Mesothelial cell of epicardium (in vitro differentiated cells): Measurements from ENCODE around the gene FABP1. TPM values are rescaled to one million over a fixed set of nuclear protein-coding genes. Genes with fewer than 3 reads are reported as not detected.

Source experiments
- DNase-seq, 2 experiments: peaks; one replicate each; pipeline ENCODE4 v3.0.0; 2021; ENCODE audit warnings: low spot score in 2 of 2; ENCODE audit not compliant: unreplicated experiment in 2 of 2
- H3K27ac Mint-ChIP-seq: 2 replicates; pipeline ENCODE4 v1.8.0; 2021; ENCODE audit warnings: mixed read lengths
- H3K27me3 Mint-ChIP-seq: 2 replicates; pipeline ENCODE4 v1.8.0; 2021; ENCODE audit warnings: low read depth, mixed read lengths
- H3K36me3 Mint-ChIP-seq: 2 replicates; pipeline ENCODE4 v1.8.0; 2021; ENCODE audit warnings: mixed read lengths
- H3K4me1 Mint-ChIP-seq: 2 replicates; pipeline ENCODE4 v1.8.0; 2021; ENCODE audit warnings: mixed read lengths
- H3K4me3 Mint-ChIP-seq: 2 replicates; pipeline ENCODE4 v1.8.0; 2021; ENCODE audit warnings: mild to moderate bottlenecking, moderate library complexity, mixed read lengths
- H3K9me3 Mint-ChIP-seq: 2 replicates; pipeline ENCODE4 v1.8.0; 2021; ENCODE audit warnings: mixed read lengths
- total RNA-seq: library from RNA; stranded (reverse); gene quantifications from 3 replicates; pipeline ENCODE4 v1.2.1, GENCODE V29; 2021
- TF ChIP-seq, protein P1 (sequence below): fragments of 200-600 bp; sonication (generic); IDR thresholded peaks from one replicate; pipeline ENCODE4 v1.5.0; 2021; ENCODE audit warnings: antibody characterized with exemption; ENCODE audit not compliant: unreplicated experiment

FABP1 gene
- total RNA-seq, 1 donor from 2014 or later: 1.0 TPM

DNA sequence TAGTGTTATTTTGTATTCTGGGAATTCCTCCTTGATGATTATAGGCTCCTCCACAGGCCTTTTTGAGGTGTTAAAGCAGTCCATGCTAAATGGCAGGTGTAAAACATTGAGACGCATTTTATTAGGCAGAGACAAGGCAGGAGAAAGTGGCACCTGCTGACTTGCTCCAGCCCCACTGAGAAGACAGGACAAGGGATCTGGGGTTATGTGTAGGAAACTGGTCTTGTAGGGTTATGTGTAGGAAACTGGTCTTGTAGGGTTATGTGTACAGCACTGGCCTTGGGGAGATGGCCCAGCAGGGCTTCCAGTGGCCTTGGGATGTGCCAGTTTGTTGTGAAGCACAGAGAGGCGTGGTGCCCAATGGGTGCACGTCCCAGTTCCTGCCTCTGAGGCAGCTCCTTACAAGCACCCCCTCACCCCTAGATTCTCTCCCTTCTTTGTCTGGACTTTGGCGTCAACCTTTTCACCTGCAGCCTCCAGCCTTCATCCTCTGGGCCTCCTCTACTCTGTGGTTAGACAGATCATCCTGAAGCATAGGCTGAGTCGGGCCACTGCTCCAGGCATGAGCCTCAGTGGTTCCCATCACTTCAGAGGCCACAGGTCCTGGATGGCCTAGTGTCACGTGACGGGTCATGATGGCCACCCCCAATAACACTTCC is 921 bp upstream of the FABP1 start:
- Mint-ChIP-seq H3K27me3 (peaks cover 58% of the 10 kb centered on the region), H3K27ac (no peak overlapping the region), H3K4me1 (no peaks in the 10 kb centered on the region), H3K4me3 (no peak overlapping the region), H3K9me3 (no peaks in the 10 kb centered on the region), H3K36me3 (no peaks in the 10 kb centered on the region)
- DNase-seq: no peak
- TF ChIP-seq, protein P1, sequence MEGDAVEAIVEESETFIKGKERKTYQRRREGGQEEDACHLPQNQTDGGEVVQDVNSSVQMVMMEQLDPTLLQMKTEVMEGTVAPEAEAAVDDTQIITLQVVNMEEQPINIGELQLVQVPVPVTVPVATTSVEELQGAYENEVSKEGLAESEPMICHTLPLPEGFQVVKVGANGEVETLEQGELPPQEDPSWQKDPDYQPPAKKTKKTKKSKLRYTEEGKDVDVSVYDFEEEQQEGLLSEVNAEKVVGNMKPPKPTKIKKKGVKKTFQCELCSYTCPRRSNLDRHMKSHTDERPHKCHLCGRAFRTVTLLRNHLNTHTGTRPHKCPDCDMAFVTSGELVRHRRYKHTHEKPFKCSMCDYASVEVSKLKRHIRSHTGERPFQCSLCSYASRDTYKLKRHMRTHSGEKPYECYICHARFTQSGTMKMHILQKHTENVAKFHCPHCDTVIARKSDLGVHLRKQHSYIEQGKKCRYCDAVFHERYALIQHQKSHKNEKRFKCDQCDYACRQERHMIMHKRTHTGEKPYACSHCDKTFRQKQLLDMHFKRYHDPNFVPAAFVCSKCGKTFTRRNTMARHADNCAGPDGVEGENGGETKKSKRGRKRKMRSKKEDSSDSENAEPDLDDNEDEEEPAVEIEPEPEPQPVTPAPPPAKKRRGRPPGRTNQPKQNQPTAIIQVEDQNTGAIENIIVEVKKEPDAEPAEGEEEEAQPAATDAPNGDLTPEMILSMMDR: no peak

DNA sequence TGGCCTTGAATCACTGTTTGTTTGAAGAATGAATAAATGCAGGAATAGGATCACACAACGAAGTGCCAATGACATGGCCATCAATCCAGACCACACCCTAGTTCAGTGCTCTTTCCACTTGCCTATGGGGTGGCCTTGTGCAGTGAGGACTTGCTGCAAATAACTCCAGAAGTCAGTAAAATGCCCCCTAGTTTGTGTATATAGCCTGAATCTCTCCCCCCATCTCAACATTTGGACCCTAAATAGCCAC is 299 bp downstream of the FABP1 start:
- Mint-ChIP-seq H3K4me3 (no peak overlapping the region), H3K27ac (no peak overlapping the region), H3K9me3 (no peaks in the 10 kb centered on the region), H3K27me3 (peaks cover 62% of the 10 kb centered on the region), H3K36me3 (no peaks in the 10 kb centered on the region), H3K4me1 (no peaks in the 10 kb centered on the region)
- no peak for DNase-seq
- TF ChIP-seq, protein P1: no peak

DNA sequence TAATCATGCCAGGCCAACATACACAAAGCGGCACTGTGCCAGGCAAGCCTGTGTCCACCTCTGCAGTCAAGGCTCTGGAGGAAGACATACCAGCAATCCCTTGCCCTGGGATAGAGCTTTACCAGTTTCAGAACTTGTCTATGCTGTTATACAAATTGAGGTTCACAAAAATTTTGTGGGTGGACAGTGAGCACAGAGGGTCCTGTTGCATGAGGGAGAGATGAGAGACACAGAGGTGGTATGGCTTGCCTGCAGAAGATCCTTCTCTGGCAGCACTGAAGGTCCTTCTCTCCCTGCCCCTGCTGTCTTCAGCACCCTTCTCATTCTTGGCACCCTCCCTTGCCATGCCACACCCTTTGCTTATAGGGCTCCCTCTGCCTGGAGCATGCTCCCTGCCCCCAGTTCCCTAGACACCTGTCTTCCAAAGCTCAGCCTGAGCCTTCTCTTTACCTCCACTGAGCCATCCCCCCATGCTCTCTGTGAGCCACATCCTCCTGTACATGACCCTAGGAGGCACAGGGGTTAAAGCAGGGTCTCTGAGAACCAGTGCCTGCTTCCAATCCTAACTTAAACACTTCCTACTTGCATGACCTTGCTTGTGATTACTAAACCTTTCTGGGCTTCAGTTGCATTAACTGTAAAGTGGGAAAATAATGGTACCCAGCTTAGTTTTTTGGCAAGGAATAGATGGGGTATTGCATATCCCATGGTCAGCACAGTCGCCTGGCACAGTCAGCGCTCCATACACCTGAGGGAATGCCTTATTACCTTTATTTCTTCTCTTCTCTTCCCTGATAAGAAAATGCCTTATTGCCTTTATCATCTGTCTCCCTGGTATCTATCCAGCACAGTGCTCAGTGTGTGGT is 857 bp downstream of the FABP1 start:
- H3K27ac Mint-ChIP-seq: no peak overlapping the region
- TF ChIP-seq, protein P1: no peak
- peaks cover 67% of the 10 kb centered on the region for H3K27me3 Mint-ChIP-seq
- H3K36me3 Mint-ChIP-seq: no peaks in the 10 kb centered on the region
- no peak overlapping the region for H3K4me3 Mint-ChIP-seq
- H3K4me1 Mint-ChIP-seq: no peaks in the 10 kb centered on the region
- DNase-seq: no peak
- H3K9me3 Mint-ChIP-seq: no peaks in the 10 kb centered on the region

DNA sequence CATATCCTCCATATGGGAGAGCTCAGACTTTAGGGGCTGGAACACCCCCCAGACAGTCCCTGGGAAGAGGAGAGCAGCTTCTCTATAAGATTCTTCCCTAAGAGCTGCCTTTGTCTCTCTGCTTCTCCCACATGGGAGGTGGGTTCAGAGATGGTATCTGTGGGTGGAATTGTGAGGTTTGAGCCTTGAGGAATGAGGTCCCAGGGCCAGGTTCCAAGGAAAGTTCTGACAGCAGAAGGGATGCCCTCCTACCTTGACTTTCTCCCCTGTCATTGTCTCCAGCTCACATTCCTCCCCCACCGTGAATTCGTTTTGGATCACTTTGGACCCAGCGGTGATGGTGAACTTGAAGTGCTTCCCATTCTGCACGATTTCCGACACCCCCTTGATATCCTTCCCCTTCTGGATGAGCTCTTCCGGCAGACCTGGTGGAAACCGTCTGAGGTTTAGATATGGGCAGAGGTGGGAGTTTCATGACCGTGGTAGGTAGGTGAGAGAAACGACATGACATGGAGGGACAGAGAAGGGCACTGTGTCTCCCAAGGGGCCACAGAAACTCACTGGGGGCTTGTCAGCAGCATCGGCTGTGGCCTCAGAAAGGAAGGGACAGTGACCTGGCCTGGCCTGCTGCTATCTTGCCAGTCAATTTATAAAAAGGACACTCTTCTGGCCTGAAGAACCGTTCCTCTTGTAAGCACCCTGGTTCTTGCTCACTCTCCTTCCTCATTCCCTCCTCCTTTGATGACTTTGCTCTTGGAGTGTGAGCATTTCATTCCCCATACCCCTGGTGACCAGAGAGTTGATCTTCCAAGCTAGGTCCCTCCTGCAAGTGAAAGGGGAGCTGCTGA is 1.7 kb downstream of the FABP1 start:
- TF ChIP-seq, protein P1: no peak
- no peak overlapping the region for H3K27ac Mint-ChIP-seq
- no peaks in the 10 kb centered on the region for H3K4me1 Mint-ChIP-seq
- H3K9me3 Mint-ChIP-seq: no peaks in the 10 kb centered on the region
- no peaks in the 10 kb centered on the region for H3K36me3 Mint-ChIP-seq
- H3K4me3 Mint-ChIP-seq: no peak overlapping the region
- DNase-seq: no peak
- peaks cover 68% of the 10 kb centered on the region for H3K27me3 Mint-ChIP-seq

DNA sequence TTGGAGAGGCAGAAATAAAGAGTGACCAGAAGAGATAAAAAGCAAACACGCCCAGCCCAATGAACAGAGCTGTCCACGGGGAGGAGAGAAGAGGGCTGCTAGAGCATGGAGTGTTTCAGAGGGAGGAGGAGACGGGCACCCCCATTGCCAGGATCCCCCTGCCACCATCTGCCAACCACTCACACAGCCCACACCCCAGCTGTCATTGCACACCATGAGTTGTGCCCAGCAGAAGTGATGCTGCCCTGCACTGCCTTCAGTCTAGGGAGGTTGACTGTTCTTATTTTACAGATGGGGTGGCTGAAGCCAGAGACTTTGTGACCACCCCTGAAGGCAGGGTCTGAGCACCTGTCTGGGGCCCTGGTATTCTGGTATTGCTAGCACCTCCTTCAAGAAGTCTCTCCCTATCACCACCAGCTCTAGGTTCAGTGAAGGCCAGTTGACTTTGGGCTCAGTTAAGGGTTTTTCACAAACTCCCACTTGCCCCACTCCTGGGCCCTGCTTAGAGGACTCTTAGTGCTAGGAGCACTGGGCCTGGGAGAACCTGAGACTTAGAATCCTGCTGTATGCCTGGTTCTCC is 2.4 kb downstream of the FABP1 start:
- H3K27ac Mint-ChIP-seq: no peak overlapping the region
- no peaks in the 10 kb centered on the region for H3K4me1 Mint-ChIP-seq
- no peak overlapping the region for H3K4me3 Mint-ChIP-seq
- H3K27me3 Mint-ChIP-seq: peaks cover 68% of the 10 kb centered on the region
- no peaks in the 10 kb centered on the region for H3K36me3 Mint-ChIP-seq
- no peak for DNase-seq
- TF ChIP-seq, protein P1: no peak
- H3K9me3 Mint-ChIP-seq: no peaks in the 10 kb centered on the region
